Measurements from ENCODE around the gene SERPIND1. TPM values are rescaled to one million over a fixed set of nuclear protein-coding genes. Genes with fewer than 3 reads are reported as not detected.
A peak's percentile ranks its signal among the peaks of the same experiment; 100 is the strongest.
"Not testable (repeated sequence)": the region's sequence is repeated elsewhere in the genome, so short reads cannot be mapped to it uniquely, and the experiment has no call there.

The SERPIND1 gene
- 1 to 10 TPM; 2.3 to 4.4 (median 3.8) TPM for polyA plus RNA-seq (ENCODE audit: insufficient read length in 3 of 3)

- no peak for DNase-seq (ENCODE audit: low read depth in 3 of 3, low spot score in 2 of 3)
Measured at GRCh38 chr22:20773793-20774212, at the start of gene SERPIND1. SERPIND1 (plus strand) TSS chr22:20774113; CDS start chr22:20779313, 5,200 bp downstream.

- no peak for DNase-seq (ENCODE audit: low read depth in 3 of 3, low spot score in 2 of 3)
Measured at GRCh38 chr22:20724676-20725454, 49.0 kb upstream of the SERPIND1 start.

- DNase-seq (ENCODE audit: low read depth in 3 of 3, low spot score in 2 of 3), result no peak
Measured at GRCh38 chr22:20725987-20726558, 47.8 kb upstream of the SERPIND1 start.

GRCh38 chr22:20727118-20728015 lies 46.5 kb upstream of the SERPIND1 start:
- no peak for DNase-seq (ENCODE audit: low read depth in 3 of 3, low spot score in 2 of 3)

GRCh38 chr22:20728523-20729190 lies 45.3 kb upstream of the SERPIND1 start:
- no peak for DNase-seq (ENCODE audit: low read depth in 3 of 3, low spot score in 2 of 3)

GRCh38 chr22:20729194-20729593 lies 44.7 kb upstream of the SERPIND1 start:
- DNase-seq (ENCODE audit: low read depth in 3 of 3, low spot score in 2 of 3), result no peak

- not testable (repeated sequence) for DNase-seq (ENCODE audit: low read depth in 3 of 3, low spot score in 2 of 3)
Measured at GRCh38 chr22:20732431-20732830, 41.5 kb upstream of the SERPIND1 start.

- not testable (repeated sequence) for DNase-seq (ENCODE audit: low read depth in 3 of 3, low spot score in 2 of 3)
Measured at GRCh38 chr22:20735356-20736162, 38.4 kb upstream of the SERPIND1 start.

- not testable (repeated sequence) for DNase-seq (ENCODE audit: low read depth in 3 of 3, low spot score in 2 of 3)
Measured at GRCh38 chr22:20736891-20737290, 37.0 kb upstream of the SERPIND1 start.

- no peak for DNase-seq (ENCODE audit: low read depth in 3 of 3, low spot score in 2 of 3)
Measured at GRCh38 chr22:20738394-20739089, 35.4 kb upstream of the SERPIND1 start.

- no peak for DNase-seq (ENCODE audit: low read depth in 3 of 3, low spot score in 2 of 3)
Measured at GRCh38 chr22:20740222-20740951, 33.5 kb upstream of the SERPIND1 start.

GRCh38 chr22:20741008-20741633 lies 32.8 kb upstream of the SERPIND1 start:
- no peak for DNase-seq (ENCODE audit: low read depth in 3 of 3, low spot score in 2 of 3)

GRCh38 chr22:20741634-20742581 lies 32.0 kb upstream of the SERPIND1 start:
- peak in 1 of 3 donors; percentile 7 for DNase-seq (ENCODE audit: low read depth in 3 of 3, low spot score in 2 of 3)

GRCh38 chr22:20742764-20743163 lies 31.1 kb upstream of the SERPIND1 start:
- DNase-seq (ENCODE audit: low read depth in 3 of 3, low spot score in 2 of 3), result no peak

GRCh38 chr22:20744456-20744855 lies 29.5 kb upstream of the SERPIND1 start:
- DNase-seq (ENCODE audit: low read depth in 3 of 3, low spot score in 2 of 3), result no peak

- DNase-seq (ENCODE audit: low read depth in 3 of 3, low spot score in 2 of 3), result no peak
Measured at GRCh38 chr22:20745119-20745518, 28.8 kb upstream of the SERPIND1 start.

All from right renal cortex interstitium (tissue), 3 donors.